Chondrocyte (in vitro differentiated cells): ENCODE measurements around the gene KIF5C. TPM values are rescaled to one million over a fixed set of nuclear protein-coding genes. Genes with fewer than 3 reads are reported as not detected.
A peak's percentile ranks its signal among the peaks of the same experiment; 100 is the strongest.

Source experiments
- DNase-seq: peaks from one replicate; pipeline ENCODE4 v3.0.0; 2021; ENCODE audit warnings: mixed read lengths, low spot score
- H3K27ac Mint-ChIP-seq: one replicate; pipeline ENCODE4 v1.8.0; 2021; ENCODE audit warnings: mild to moderate bottlenecking, moderate library complexity, mixed read lengths; ENCODE audit not compliant: unreplicated experiment
- H3K27me3 Mint-ChIP-seq: 2 replicates; pipeline ENCODE4 v1.8.0; 2021; ENCODE audit warnings: low read depth, mixed read lengths
- H3K36me3 Mint-ChIP-seq: 2 replicates; pipeline ENCODE4 v1.8.0; 2021; ENCODE audit warnings: low read depth, mixed read lengths
- H3K4me1 Mint-ChIP-seq: 2 replicates; pipeline ENCODE4 v1.8.0; 2021; ENCODE audit warnings: low read depth, mild to moderate bottlenecking, mixed read lengths
- H3K4me3 Mint-ChIP-seq: one replicate; pipeline ENCODE4 v1.8.0; 2021; ENCODE audit warnings: mild to moderate bottlenecking, moderate library complexity, mixed read lengths; ENCODE audit not compliant: unreplicated experiment
- H3K9me3 Mint-ChIP-seq: 2 replicates; pipeline ENCODE4 v1.8.0; 2021; ENCODE audit warnings: low read depth, mixed read lengths
- CTCF ChIP-seq: fragments of 200-600 bp; sonication (generic); IDR thresholded peaks from 2 replicates; pipeline ENCODE4 v1.5.0; 2021; ENCODE audit warnings: antibody characterized with exemption, mild to moderate bottlenecking, moderate library complexity
- total RNA-seq: library from RNA; stranded (reverse); gene quantifications from 3 replicates; pipeline ENCODE4 v1.2.1, GENCODE V29; 2021

The KIF5C gene
- total RNA-seq, 1 donor from 2014 or later, result 3.1 TPM

DNA sequence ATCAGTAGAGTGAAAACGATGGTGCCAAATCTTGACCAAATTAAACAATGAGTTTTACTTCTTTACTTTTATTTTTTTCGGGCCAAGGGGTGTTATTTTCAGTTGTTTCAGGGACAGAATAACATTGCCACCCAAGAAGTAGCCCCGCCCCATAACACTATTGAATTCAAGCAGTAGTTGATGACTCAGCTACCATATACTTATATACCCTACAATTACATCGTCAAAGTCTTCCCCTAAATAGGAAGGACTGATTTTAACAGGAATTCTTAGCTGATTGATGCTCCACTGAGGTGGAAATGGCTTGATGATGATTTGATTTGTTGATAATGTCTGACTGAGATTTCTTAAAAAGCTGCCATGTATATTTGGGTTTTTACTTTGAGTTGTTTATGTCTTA, 188.2 kb downstream of the KIF5C start:
- no peaks in the 10 kb centered on the region for H3K9me3 Mint-ChIP-seq
- H3K4me1 Mint-ChIP-seq, result peaks cover 13% of the 10 kb centered on the region
- H3K27ac Mint-ChIP-seq, result no peak overlapping the region
- TF ChIP-seq CTCF, result no peak
- no peaks in the 10 kb centered on the region for H3K36me3 Mint-ChIP-seq
- no peak overlapping the region for H3K4me3 Mint-ChIP-seq
- no peaks in the 10 kb centered on the region for H3K27me3 Mint-ChIP-seq
- DNase-seq, result no peak

DNA sequence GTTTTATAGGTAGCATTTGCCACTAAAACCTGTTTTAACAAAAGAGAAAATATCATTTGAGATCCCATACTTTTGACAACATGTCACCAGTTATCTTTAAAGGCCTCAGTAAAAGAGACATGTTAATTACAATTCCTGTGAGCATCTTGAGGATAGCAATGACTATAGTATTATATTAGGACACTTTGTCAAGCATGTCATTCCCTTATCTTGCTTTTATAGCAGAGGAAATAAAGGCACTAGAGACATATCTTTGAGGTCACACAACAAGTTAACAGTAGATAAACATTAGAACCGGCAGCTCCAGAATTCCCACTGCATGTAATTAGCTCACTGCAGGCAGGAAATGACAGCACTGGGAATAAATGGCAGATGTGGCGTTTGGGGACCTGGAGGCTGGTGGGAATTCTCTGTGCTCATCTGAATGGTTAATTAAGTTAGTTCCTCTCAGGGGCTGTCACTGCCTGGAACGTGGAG, 189.4 kb downstream of the KIF5C start:
- no peak for TF ChIP-seq CTCF
- Mint-ChIP-seq H3K36me3 (no peaks in the 10 kb centered on the region), H3K27me3 (no peaks in the 10 kb centered on the region), H3K4me1 (peaks cover 21% of the 10 kb centered on the region), H3K27ac (no peak overlapping the region), H3K4me3 (no peak overlapping the region), H3K9me3 (no peaks in the 10 kb centered on the region)
- DNase-seq, result no peak

- no peak for DNase-seq
- Mint-ChIP-seq H3K36me3 (no peaks in the 10 kb centered on the region), H3K4me3 (no peak overlapping the region), H3K4me1 (peaks cover 28% of the 10 kb centered on the region), H3K27ac (no peak overlapping the region), H3K9me3 (no peaks in the 10 kb centered on the region), H3K27me3 (no peaks in the 10 kb centered on the region)
- no peak for TF ChIP-seq CTCF
Observed at GRCh38 chr2:149064856-149065630, 190.0 kb downstream of the KIF5C start.

DNA sequence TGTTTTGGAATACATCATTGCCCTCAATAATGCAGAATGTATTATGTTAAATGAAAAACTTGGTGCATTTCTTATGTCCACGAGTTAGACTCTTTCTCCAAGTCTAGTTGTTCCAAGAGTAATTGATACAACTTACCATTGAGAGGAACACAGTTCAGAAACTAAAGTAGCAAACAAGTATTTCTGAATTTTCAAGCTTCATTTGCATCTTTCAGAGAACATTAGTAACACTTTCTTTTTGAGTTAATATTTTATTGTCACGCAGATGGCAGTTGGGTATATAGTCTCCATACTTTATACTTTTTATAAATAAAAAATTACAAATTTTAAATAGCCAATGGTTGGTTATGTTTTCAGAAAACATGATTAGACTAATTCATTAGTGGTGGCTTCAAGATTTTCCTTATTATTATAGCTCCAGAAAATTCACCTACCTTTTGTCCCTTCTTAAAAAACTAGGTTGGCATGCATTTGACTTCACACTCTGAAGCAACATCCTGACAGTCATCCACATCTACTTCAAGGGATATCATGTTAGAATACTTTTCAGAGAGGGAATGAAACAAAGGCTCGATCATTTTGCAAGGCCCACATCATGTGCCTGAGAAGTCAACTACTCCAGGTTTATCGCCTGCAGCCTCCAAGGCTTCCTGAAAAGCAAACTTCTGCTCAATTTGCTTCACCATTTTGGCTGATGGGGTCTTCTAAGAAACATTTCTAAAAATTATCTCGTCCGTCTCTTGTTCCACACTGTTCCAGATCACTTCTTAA, 193.4 kb downstream of the KIF5C start:
- Mint-ChIP-seq H3K9me3 (no peaks in the 10 kb centered on the region), H3K27me3 (no peaks in the 10 kb centered on the region), H3K4me1 (peaks cover 27% of the 10 kb centered on the region), H3K27ac (peak overlapping the region; percentile 70), H3K36me3 (no peaks in the 10 kb centered on the region), H3K4me3 (no peak overlapping the region)
- no peak for DNase-seq
- TF ChIP-seq CTCF, result no peak

DNA sequence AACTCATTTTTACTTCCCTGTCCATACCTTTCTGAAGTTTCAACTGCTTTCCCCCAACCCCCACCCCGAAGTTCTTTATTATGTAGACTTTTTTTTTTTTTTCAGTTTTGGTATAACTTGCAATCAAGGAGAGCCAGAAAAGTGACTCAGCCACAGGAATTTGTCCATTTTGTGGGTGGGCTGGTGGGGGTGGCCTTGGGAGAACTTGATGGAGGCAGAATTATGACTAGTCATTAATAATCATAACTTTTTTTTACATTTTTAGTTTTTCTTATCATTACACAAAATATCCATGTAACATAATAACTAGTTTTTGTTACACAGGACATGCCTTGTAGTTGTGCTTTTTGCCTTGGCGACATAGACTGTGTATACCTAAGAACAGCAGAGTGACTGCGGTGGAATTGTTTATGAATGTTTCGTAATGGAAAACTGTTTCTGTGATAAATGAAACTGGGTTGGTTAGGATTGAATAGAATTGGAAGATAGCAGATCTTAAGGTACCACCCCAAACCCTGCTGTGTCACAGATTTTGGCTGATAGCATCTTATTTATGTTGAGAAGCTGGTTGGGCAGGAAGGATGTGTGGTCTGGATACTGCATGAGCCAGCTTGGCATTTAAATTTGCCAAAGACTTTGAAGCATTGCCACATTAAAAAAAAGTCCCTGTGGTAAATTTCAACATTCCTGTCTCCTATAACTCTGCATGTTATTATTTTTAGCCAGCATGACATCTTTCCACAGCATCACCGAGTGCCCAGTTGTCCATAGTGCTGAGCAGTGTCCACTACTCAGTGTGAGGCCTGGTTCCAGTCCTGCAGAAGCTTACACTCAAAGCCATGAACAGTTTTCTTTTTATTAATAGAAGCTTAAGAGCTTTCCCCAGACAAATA, 194.2 kb downstream of the KIF5C start:
- Mint-ChIP-seq H3K4me3 (no peak overlapping the region), H3K27ac (peak overlapping the region; percentile 70), H3K27me3 (no peaks in the 10 kb centered on the region), H3K36me3 (no peaks in the 10 kb centered on the region), H3K9me3 (no peaks in the 10 kb centered on the region), H3K4me1 (peaks cover 27% of the 10 kb centered on the region)
- no peak for TF ChIP-seq CTCF
- DNase-seq, result no peak
